AG10803 (cell line): ENCODE data around the gene DMD.

ENCODE experiments used
- DNase-seq: peaks from one replicate; pipeline ENCODE4 v3.0.0; 2010; ENCODE audit warnings: low read depth
- H3K4me3 ChIP-seq: 2 replicates; pipeline ENCODE4 v1.5.1; 2011; ENCODE audit warnings: mild to moderate bottlenecking, low read length, control low read depth
- CTCF ChIP-seq: conservative IDR thresholded peaks from 2 replicates; pipeline ENCODE4 v1.5.1; 2011; ENCODE audit warnings: mild to moderate bottlenecking, low read length, control low read depth, inconsistent platforms

Gene DMD

GRCh38 chrX:32455704-32456103 lies 755.6 kb downstream of the DMD start:
- no peak for TF ChIP-seq CTCF
- no peak for DNase-seq
- no peak overlapping the region for H3K4me3 ChIP-seq

GRCh38 chrX:32451954-32452695 lies 759.2 kb downstream of the DMD start:
- no peak for TF ChIP-seq CTCF
- DNase-seq = no peak
- no peak overlapping the region for H3K4me3 ChIP-seq

GRCh38 chrX:32448945-32449344 lies 762.4 kb downstream of the DMD start:
- TF ChIP-seq CTCF = no peak
- no peak for DNase-seq
- H3K4me3 ChIP-seq = no peak overlapping the region

GRCh38 chrX:32448320-32448719 lies 763.0 kb downstream of the DMD start:
- TF ChIP-seq CTCF = no peak
- no peak for DNase-seq
- no peak overlapping the region for H3K4me3 ChIP-seq

- no peak for TF ChIP-seq CTCF
- DNase-seq = no peak
- no peak overlapping the region for H3K4me3 ChIP-seq
These were observed 763.7 kb downstream of the DMD start for GRCh38 chrX:32447640-32448039.

GRCh38 chrX:32443841-32444240 lies 767.5 kb downstream of the DMD start:
- no peak overlapping the region for H3K4me3 ChIP-seq
- no peak for TF ChIP-seq CTCF
- DNase-seq = no peak

- TF ChIP-seq CTCF = no peak
These were observed 790.1 kb downstream of the DMD start for GRCh38 chrX:32421266-32421665.

More at GRCh38 chrX:32421266-32421665, 790.1 kb downstream of the DMD start:
- H3K4me3 ChIP-seq = no peak overlapping the region
- no peak for DNase-seq
